ENCODE data around the gene LENG9.

DNA sequence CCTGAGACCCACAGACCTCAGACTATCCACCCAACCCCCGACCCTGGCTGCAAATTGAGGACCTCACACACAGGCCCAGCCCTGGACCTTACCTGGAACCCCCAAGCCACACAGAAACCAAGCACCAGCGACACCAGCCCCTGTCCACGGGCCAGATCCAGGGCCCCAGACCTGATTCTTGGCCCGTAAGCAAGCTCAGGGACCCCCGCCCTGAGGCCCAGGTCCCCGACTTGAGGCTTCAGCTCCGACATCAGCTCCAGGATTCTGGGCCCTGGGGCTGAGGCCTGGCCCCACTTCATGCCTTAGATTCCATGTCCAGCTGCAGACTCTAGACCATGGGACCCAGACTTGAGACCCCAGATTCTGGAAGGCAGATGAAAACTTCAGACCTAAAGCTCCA lies 42.1 kb downstream of the LENG9 start:
- TF ChIP-seq CTCF (IDR thresholded peaks at IDR 0.05 in 8 of 11, conservative IDR thresholded peaks at IDR 0.05 in 3 of 11) (no peak), POLR2A (IDR thresholded peaks at IDR 0.05) (no peak)
